ENCODE measurements around the gene NAALADL2.
A peak's percentile ranks its signal among the peaks of the same experiment; 100 is the strongest.

NAALADL2 gene

DNA sequence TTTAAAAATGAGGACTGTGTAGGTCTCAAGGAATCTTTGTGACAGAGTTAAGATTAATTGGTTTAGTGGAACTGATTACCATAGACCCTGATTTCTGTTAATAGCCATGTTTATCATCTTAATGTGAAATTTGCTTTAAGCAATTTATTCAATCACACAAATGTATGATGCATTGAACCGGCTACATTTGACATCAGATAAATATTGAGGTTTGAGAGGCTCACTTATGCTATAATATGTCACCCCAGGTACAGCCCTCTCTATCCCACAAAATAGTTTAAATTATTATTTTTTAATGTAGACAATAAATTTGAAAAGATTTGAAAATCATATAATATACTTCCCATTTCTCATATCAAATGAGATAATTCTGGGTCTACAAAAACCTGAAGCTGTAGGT is 413.3 kb downstream of the NAALADL2 start:
- no peak for DNase-seq

DNA sequence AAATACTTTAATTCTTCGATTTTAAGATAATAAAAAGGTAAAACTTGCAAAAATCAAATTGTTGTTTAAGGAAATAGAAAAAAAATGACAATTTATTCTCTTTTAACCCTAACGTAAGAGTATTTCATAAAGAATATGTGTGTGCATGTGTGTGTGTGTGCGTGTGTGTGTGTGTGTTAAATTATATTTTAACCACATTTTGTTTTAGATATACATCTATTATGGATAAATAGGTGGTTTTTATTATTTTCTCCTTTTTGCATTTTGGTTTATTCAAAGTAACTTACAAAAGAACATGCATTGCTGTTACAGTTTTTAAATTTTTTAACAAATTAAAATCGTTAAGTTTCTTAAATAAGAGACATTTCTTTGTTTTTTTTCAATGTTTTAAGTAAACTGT is 414.4 kb downstream of the NAALADL2 start:
- no peak for DNase-seq

DNA sequence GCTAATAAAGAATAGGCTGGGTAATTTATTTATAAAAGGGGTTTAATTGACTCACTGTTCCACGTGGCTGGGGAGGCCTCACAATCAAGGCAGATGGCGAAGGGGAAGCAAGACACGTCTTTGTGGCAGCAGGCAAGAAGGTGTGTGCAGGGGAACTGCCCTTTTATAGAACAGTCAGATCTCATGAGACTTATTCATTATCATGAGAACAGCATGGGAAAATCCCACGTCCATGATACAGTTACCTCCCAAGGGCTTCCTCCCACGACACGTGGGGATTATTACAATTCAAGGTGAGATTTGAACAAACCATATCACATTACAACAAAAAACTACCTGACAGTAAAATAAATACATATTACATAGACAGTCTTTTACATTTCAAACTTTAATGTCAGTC is 414.9 kb downstream of the NAALADL2 start:
- no peak for DNase-seq

DNA sequence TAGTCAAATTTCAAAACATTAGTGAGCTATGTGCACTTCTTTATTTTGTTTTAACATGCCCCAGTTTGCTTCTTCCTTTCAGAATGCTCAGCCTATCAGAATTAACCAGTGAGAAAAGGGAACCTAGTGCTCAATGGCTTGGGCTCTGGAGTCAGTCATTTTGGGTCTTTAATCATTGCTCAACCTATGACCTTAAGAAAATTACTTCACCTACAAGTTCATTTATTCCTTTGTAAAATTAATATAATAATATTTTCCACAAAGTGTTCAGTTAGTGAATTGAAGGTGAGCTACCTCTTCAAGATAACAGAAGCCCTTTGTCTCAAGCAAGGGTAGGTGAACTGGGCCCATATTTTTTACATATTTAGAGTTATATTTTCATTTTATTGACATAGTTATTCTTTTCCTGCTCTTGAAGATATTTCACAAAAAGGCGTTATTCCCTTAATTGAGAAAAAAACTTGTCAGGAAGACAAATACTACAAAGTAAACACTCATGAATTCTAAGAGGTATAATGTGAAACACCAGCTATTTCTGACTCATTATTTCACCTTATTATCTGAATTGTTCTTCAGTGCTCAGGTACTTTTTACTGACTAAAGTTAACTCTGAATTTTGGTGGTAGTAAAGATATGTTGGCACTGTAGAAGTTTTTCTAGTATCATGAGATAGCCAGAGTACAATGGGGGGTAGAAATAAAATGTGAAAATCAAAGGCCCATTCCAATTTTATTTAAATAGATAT is 415.5 kb downstream of the NAALADL2 start:
- DNase-seq: no peak

DNA sequence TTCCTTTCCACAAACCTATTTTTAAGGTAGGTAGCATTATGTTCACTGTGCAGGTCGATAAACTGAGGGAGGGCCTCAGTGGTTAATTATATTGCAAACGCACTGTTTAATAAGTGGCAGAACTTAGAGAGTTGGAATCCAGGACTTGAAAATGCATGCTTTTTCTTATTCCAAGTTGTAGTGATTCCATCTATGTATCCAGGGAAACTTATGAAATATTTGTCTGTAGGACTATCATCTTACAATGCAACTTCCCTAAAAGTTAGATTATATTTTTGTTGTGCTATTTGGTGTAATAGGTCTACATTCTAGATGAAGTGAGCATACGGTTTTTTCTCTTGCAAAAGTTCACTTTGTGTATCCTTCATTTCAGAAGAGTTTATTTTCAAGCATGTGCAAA is 419.5 kb downstream of the NAALADL2 start:
- no peak for DNase-seq

DNA sequence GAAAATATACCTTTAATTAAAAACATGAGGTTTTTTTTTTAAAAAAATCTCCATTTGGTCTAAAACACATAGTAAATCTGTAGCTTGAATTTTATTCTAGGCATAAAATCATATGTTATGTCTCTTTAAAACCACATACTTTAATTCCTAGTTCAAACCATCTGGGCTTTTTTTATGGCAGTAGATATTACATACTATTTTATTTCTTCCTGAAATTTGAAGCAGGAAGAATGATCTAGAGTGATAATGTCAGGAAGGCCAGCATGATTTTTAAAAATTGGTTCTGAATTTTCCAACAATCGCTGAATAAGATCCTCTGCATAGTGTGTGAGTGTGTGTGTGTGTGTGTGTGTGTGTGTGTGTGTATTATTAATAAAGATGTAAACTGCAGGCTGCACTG is 420.3 kb downstream of the NAALADL2 start:
- DNase-seq: no peak

DNA sequence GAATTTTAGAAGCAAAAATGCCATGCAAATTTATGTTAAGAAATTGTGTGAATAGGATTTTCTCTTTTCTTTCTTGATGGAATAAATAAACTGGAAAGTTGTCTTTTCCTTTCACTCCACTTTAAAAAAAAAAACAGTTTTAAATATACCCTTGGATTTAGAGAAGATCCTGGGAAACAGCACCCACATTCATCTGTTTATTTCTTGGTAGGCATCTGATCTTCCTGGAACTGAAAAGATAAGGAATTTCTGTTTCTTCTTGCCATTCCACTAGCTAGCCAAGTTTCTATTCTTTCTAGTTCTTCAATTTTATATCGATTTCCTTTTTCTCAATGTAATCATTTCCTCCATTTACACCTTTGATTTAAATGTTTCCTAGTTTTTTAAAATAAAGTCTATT is 420.8 kb downstream of the NAALADL2 start:
- no peak for DNase-seq

DNA sequence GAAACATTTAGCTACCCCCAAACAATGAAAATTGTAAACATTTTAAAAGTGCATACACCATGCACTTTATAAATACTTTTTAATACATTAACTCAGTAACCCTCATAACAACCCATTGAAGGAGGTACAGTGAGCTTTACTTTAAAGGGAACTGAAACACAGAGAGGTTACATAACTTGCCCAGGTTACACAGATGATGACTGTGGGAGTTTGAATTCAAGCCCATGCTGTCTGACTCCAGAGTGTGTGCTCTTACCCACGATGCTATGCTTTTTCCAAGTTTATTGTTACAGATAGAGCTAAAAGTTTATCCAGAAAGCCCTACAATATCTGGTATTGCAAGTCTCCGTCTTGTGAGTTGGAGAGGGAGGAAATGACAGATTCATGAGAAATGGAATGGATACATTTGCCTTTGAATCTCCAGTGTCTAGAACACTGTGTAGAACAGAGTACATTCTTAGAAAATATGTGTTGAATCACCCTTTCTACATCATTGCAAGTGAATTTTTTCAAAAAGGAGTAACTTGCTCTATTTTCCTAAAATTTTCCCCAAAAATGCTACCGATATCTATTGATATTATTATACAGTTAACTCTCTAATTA is 428.3 kb downstream of the NAALADL2 start:
- DNase-seq: no peak

DNA sequence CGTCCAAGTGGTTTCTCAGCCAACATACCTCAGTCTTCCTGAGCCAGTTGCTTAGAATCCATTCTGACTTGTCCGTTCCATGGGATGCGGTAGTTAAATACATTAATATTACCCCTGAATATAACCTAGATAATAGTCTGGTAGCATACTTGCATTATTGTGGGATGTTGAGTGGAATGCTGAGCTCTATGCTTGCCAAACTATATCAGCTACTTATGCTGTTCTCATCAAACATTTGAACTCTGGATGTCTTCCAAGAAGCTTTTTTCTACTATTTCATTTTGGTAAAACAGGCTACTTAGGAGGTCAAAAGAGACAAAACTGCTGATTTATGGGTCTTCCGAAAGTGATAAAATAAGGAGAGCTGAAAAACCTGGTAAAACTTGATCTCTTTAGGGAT is 429.5 kb downstream of the NAALADL2 start:
- DNase-seq: no peak

DNA sequence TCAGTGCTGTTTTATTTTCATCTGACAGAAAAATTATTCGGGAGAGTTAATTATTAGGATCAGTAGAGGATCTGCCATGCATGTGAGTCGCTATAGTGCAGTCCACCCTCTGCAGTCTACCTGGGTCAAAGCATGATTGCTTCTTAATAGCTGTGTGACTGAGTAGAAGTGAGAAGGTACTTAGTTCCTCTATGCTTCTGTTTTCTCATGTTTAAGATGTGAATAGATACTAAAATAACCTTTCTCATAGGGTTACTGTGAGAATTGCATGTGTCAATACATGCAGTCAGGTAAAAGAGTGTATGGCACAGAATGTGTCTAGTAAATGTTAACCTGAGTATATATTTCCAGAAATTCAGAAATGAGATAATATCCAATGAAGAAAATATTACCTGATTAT is 435.7 kb downstream of the NAALADL2 start:
- no peak for DNase-seq

DNA sequence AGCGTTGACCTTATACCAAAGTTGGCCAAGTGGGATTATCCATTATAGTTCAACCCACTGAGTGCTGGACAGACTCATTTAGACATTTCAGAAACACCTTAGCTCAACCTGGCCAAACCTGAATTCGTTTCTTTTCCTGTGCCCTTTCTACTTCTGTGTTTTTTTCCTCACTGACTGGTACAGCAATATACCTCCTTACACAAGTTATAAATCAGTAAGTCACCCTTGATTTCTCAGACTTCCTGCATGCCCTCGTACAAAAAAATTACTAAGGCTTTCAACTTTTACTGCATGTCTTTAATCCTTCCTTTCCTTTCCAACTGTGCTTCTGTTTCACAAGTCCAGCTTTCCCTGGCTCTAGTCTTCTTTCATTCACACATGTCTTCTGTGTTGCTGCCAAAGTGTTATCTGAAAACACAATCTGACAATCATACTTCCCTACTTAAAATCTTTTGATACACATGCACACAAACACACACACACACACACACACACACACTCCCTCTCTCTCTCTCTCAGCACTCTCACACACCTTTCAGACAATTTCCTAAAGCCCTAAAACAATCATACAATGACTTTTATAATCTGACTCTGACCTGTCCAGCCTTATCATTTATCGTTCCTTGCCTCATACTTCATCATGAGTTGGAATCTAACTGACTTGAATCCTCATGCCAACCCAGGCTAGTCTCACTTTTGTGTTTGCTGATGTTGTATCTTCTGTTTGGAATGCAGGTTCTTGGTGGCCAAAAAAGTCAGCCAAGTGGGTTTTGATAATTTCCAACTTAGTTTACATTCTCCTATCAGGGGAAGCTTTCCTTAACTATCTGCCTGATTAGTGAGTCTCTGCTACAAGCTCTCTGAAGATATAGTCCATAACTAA is 436.4 kb downstream of the NAALADL2 start:
- no peak for DNase-seq

DNA sequence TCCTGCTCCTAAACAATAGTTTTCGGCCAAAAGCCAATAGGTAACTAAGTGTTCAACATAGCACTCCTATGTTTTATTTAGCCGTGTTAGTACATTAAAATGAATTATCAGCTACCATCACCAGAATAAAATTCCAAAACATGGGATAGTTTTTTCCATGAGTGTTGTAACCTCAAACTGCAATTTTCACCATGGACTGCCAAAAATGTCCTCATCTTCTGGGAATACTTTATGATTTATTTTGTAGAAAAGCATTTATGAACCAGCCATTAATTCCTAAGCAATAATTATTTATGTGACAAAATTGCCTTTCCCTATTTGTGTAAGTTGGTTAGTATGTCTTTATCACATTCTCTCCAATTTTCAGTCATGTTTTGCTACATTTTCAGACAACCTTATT is 438.1 kb downstream of the NAALADL2 start:
- DNase-seq: no peak

DNA sequence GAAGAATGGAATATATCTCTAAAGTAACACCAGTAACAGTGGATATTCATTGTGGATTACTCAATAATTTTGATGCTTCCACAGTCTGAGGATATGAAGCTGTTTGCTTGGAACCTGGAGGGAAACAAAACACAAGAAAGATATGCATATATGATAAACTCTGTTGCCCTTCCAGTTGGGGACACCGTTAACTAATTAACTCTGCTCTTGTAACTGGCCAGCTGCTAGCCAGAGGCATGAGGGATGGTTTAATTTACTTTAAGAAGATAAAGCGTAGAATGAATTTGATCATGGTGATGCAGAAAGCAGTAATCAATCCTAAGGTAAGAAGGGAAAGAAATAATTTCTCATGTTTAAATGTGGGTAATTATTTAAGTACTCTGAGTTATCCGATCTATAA is 442.6 kb downstream of the NAALADL2 start:
- no peak for DNase-seq

DNA sequence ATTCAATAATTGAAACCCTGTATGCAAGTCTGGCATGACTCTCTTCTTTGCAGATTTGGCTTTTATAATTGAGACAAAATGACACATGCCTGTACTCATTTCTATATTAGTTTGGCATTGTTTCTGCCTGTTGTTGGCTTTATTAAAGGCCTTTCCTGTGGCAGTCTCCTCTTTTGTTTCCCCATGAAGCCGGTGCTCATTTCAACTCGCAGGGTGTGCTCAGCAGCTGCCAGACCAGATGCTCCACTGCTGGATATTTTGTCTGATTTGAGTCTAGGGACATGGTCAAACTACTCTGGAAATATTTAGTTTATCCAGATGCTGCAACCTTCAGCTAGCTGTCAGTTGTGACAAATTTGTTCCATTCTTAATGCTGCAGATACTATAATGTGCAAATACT is 445.3 kb downstream of the NAALADL2 start:
- DNase-seq: peak; percentile 84

DNA sequence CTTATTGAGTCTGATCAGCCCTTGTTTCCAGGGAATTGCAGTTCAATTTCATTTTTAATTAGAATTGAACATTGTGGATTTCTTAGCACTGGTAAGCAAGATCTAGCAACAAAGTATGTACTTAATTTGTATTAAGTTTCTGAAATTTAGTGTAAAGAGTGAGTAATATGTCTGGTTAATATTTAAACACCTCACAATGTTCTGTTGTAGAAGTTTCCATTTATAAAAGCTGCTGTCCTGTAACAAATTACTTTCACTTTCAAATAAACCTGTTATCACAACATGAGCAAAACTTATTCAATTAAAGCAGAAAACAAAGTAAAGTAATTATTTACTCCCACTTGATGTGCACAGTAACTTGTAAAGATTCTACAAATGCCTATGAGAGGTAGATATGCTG is 448.5 kb downstream of the NAALADL2 start:
- no peak for DNase-seq

DNA sequence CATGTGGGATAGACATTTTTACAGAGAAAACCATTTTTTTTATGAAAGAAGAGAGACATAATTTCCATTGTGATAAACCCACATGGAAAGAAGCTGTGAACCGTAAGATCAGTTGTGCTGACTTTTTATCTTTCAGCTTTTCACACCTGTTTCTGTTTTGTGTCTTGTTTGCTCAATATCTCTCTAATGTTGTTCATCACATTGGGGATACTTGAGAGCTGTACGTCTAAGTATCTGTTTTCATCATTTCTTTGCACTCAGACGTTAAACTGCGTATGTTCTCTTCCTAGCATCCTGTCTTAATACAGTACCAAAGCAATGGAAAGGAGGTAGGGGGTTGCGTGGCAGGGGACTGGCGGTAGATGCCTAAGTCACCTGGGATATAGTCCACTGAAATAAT is 449.0 kb downstream of the NAALADL2 start:
- DNase-seq: no peak

DNA sequence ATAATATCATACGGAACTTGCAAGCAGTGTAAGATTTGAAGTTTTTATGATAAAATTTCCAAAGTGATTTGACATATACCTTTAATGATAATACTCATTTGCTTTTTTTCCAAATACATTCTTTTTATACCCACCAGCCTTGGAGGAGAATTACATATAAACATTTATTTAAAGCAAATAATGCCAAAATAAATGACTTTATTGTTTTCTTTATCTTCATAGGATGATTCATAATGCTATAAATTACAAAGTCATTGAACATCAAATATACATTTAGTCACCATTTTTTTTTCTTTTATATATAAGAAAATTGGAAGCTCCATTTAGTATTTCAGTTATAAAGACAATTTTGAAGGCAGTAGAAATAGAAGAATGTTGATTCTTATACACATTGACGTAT is 450.9 kb downstream of the NAALADL2 start:
- DNase-seq: no peak

DNA sequence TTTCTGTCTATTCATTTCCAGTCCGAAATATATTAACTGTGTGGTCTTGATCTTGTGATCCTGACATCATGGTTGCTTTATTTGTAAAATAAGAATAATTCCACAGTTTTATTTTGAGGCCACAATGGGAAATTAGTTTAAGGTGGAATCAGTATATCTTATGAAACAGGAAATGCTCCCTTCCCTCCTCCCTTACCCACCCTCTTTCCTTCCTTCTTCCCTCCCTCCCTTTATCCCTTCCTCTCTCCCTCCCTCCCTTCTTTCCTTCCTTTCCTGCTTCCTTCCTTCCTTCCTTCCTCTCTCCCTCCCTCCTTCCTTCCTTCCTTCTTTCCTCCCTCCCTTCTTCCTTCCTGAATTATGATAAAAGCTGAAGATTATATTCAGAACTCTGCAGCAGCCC is 452.3 kb downstream of the NAALADL2 start:
- no peak for DNase-seq

DNA sequence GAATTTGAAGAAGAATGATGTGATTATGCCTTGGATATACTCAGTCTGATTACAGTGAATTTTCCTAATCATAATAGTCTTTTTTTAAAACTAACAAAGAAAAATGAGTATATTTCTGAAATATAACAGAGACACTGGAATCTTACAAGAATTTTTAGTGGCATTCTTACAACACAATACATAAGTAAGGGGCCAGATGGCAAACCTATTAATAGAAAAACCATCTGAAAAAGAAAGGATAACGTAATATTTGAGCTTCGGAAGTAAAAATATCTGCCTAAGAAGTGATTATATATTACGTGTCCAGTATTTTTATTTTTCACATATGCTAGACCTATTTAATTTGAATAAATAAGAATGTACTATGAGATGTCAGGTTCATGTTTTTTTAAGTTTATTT is 452.8 kb downstream of the NAALADL2 start:
- no peak for DNase-seq

DNA sequence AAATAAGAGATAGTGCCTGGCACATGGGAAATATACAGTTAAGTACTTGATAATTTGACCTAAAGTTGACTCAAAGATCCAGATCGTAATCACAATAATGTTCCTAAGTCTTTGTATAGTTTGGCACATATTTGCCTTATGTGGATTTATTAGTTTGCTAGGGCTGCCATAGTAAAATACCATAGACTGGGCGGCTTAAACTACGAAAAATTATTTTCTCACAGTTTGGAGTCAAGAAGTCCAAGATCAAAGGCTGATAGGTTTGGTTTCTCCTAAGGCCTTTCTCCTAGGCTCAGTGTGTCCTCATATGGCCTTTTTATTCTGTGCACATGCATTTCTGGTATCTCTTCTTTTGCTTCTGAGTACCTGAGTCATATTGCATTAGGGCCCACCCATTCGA is 453.7 kb downstream of the NAALADL2 start:
- no peak for DNase-seq

DNA sequence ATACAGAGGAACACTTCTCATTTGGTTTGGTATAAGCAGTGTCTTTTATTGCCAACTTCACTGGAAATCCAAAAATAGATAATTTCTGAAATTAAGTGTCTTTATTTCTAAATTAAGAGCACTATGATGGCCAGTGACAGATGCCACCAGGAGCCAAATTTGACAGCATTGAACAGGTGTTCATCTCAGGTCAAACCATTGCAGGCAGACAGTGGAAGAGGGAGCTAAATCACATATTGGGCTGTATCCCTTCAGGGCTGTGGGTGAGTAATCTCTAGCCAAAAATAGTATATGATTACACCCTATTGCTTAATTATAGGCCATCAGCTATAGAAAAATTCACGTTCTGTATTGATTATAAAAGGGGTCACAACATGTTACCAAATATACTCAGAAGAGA is 457.7 kb downstream of the NAALADL2 start:
- DNase-seq: no peak

DNA sequence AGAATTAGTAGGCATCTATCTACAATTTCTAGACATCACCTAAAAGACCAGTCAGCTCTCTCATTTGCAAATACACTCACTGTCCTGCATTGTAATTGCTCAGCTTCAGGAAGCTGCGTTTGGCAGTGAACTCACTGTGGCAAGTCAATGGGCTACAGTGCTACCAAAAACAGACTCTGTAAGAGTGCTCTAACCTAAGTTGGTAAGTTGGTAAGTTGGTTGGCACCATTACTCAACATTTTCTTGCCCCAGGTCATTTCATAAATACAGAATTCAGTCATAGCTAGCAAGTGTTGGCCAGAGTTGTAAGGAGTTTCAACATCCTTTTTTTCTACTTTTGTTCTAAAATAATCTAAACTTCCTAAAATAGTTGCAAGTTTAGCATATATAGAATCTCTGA is 466.3 kb downstream of the NAALADL2 start:
- no peak for DNase-seq

DNA sequence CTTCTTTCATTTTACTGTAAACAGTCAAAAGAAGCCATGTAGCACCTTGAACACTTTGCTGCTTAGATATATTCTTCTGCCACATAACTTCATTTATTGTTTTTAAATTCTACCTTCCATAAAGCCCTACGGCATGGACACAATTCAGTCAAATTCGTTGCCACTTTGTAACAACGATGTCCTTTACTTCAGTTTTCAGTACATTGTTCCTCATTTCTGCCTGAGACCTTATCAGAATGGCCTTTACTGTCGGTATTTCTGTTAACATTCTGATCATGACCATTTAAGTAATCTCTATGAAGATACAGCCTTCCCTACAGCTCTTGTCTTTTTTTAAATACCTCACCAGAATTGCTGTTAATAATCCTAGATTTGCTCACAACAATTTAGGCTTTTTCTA is 466.9 kb downstream of the NAALADL2 start:
- no peak for DNase-seq

DNA sequence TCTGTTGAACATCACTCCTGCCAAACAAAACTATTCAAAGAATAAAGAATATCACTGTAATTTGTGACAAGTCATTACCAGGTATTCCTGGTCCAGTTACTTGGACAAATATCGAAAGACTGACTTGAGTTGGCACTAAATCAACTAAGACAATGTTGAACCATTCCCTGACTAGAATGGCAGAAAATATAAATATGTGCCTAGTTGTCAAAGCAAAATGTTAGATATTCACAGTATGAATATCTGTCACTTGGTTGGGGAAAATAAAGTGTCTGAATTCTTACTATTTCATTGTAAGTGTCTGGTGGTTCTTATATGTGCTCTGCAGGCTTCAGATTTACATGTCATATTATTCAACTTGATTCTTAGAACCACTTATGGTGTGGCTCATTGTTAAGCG is 470.2 kb downstream of the NAALADL2 start:
- DNase-seq: no peak

All from femur (tissue), 1 donor.